ENCODE data around the gene C19orf44.
"Not testable (repeated sequence)": the region's sequence is repeated elsewhere in the genome, so short reads cannot be mapped to it uniquely, and the experiment has no call there.

The C19orf44 gene

DNA sequence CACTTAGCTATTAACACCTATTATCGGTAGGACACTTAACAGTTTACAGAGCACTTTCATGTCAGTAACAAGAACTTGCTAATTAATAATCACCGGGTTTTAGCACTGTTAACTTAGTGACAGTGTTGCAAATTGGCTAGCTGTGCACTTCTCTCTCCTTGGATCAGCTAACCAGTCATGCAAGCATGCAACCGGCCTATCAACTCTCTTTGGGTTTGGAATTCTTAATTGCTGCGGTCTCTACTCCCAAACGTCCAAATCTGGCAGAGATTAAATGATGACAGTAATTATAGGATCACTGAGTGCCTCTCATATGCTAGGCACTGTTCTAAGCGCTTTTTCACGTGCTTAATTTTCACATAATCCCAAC, 25.7 kb upstream of the C19orf44 start:
- no peak for DNase-seq

- DNase-seq = no peak
These were observed 25.0 kb upstream of the C19orf44 start for GRCh38 chr19:16470911-16471811.

DNA sequence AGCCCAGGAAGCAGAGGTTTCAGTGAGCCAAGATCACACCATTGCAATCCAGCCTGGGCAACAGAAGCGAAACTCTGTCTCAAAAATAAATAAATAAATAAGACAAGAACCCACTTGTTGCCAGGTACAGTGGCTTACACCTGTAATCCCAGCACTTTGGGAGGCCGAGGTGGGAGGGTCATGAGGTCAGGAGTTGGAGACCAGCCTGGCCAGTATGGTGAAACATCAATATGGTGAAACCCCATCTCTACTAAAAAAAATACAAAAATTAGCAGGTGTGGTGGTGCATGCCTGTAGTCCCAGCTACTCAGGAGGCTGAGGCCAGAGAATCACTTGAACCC, 23.7 kb upstream of the C19orf44 start:
- not testable (repeated sequence) for DNase-seq

DNA sequence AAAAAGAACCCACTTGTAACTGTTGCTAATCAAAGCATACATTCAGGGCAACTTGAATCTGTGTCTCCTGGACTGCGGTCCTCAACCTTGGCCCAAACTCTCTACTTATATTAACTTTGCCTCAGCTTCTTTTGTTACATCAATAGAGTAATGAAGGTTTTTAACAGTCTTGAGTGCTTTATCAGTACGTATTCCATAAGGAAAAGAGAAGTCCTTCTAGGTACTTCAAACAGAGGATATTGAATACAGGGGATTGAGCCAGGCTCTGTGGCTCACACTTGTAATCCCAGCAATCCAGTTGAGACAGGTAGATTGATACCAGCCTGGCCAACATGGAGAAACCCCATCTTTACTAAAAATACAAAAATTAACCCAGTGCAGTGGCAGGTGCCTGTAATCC, 23.2 kb upstream of the C19orf44 start:
- no peak for DNase-seq

- no peak for DNase-seq
These were observed 22.3 kb upstream of the C19orf44 start for GRCh38 chr19:16473875-16474392.

GRCh38 chr19:16476401-16476800, 19.8 kb upstream of the C19orf44 start:
- no peak for DNase-seq

DNA sequence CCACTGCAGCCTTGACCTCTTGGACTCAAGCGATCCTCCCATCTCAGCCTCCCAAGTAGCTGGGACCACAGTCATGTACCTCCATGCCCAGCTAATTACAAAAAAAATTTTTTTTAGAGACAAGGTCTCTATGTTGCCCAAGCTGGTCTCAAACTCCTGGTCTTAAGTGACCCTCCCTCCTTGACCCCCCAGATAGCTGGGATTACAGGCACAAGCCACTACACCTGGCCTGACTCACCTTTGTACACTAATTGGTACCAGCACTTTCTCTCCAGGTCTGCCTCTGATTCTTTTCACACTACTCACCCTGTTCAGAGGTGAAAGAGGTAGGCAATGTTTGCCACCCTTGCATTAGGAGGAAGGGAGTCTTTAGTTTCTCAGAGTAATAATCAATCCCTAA, 18.9 kb upstream of the C19orf44 start:
- DNase-seq = no peak

DNA sequence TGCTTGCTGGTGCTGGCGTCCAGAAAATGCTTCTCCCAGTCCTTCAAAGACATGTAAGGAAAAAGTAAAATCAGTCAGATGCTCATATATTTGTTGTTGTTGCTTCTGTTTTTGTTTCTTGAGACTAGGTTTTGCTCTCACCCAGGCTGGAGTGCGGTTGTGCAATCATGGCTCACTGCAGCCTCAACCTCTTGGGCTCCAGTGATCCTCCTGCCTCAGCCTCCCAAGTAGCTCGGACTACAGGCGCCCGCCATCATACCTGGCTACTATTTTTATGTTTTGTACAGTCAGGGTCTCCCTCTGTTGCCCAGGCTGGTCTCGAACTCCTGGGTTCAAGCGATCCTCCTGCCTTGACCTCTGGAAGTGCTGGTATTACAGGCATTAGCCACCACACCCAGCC, 13.4 kb upstream of the C19orf44 start:
- no peak for DNase-seq

DNA sequence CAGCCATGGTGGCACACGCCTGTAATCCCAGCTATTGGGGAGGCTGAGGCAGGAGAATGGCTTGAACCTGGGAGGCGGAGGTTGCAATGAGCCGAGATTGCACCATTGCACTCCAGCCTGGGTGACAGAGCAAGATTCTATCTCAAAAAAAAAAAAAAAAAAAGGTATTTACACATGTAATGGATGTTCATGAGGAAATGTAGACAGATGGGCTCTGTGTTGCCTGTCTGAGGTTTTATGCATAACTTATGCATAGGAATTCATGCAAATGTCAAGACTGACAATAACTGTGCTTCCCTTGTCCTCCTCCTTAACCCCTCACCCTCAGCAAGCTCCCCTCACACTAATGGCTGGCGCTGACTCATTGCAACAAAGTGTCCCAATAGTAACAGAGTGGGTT, 9.7 kb upstream of the C19orf44 start:
- DNase-seq = not testable (repeated sequence)

GRCh38 chr19:16496613-16496983, 404 bp downstream of the C19orf44 start:
- DNase-seq = no peak

GRCh38 chr19:16497042-16497441, 848 bp downstream of the C19orf44 start:
- DNase-seq = no peak

- no peak for DNase-seq
These were observed 1.6 kb downstream of the C19orf44 start for GRCh38 chr19:16497837-16498236.

GRCh38 chr19:16504271-16504670, 8.1 kb downstream of the C19orf44 start:
- no peak for DNase-seq

DNA sequence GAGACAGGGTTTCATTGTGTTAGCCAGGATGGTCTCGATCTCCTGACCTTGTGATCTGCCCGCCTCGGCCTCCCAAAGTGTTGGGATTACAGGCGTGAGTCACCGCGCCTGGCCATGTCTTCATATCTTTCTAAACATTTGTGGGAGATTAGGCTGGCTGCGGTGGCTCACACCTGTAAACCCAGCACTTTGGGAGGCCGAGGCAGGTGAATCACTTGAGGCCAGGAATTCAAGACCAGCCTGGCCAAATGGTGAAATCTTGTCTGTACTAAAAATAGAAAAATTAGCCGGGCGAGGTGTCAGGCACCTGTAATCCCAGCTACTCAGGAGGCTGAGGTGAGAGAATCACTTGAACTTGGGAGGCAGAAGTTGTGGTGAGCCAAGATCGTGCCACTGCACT, 10.0 kb downstream of the C19orf44 start:
- DNase-seq = not testable (repeated sequence)

DNA sequence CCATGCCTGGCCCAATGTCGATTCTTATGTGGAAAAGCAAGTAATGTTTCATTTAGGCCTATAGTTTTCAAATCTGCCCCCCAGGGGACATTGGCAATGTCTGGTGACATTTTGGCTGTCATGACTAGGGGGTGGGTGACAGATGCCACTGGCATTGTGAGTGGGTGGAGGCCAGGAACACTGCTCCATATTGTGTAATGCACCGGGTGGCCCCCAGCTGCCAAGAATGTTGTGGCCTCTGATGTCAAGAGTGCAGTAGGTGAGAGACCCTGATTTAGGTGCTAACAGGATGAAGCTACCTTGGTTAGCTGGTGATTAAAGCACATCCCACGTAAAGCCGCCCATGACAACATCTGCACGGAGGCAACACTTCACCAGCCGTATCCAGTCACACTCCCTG, 10.8 kb downstream of the C19orf44 start:
- DNase-seq = no peak

- no peak for DNase-seq
These were observed 12.4 kb downstream of the C19orf44 start for GRCh38 chr19:16508546-16508945.

- DNase-seq = peak; percentile 62
These were observed 13.2 kb downstream of the C19orf44 start for GRCh38 chr19:16509141-16510061.

DNA sequence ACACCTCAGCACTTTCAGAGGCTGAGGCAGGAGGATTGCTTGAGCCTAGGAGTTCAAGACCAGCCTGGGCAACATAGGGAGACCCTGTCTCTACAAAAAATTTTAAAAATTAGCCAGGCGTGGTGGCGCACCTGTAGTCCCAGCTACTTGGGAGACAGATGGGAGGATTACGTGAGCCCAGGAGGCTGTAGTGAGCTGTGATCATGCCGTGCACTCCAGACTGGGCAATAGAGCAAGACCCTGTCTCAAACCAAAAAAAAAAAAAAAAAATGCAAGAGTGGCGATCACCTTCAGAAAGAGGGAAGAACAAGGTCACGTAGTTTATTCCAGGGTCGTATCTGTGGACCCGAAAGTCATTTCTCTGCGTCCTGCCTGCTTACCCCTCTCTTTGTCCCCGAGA, 16.4 kb downstream of the C19orf44 start:
- not testable (repeated sequence) for DNase-seq

- DNase-seq = no peak
These were observed 18.3 kb downstream of the C19orf44 start for GRCh38 chr19:16514383-16515019.

GRCh38 chr19:16516381-16516780, 20.2 kb downstream of the C19orf44 start:
- no peak for DNase-seq

- DNase-seq = no peak
These were observed 20.9 kb downstream of the C19orf44 start for GRCh38 chr19:16516923-16517610.

GRCh38 chr19:16518061-16518460, 21.9 kb downstream of the C19orf44 start:
- no peak for DNase-seq
